ENCODE data around the gene PRAMEF1.
"Not testable (repeated sequence)": the region's sequence is repeated elsewhere in the genome, so short reads cannot be mapped to it uniquely, and the experiment has no call there.

PRAMEF1 gene, protein sequence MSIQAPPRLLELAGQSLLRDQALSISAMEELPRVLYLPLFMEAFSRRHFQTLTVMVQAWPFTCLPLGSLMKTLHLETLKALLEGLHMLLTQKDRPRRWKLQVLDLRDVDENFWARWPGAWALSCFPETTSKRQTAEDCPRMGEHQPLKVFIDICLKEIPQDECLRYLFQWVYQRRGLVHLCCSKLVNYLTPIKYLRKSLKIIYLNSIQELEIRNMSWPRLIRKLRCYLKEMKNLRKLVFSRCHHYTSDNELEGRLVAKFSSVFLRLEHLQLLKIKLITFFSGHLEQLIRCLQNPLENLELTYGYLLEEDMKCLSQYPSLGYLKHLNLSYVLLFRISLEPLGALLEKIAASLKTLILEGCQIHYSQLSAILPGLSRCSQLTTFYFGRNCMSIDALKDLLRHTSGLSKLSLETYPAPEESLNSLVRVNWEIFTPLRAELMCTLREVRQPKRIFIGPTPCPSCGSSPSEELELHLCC

DNA sequence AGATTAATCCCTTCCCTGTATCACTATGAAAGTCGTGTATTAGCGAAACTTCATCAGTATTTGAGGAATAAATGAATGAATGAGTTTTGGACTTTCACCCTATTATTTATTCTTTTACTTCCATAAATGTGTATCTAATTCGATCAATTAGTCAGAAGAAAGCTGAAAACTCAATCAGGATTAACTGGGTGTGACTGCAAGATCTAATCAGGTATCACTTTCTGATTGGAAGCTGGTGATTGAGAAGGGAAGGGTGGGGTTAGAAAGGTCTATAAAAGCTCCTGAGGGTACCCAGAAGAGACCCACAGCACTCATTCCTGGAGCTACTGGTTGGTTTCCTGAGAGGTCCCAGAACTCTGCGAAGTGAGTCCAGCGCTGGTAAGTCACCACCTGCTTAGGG, at the start of gene PRAMEF1:
Gene PRAMEF1 (plus strand): TSS at position 301 of the 400 bp plus-strand sequence. CDS start 1,831 bp downstream, outside the sequence.
- not testable (repeated sequence) for DNase-seq

DNA sequence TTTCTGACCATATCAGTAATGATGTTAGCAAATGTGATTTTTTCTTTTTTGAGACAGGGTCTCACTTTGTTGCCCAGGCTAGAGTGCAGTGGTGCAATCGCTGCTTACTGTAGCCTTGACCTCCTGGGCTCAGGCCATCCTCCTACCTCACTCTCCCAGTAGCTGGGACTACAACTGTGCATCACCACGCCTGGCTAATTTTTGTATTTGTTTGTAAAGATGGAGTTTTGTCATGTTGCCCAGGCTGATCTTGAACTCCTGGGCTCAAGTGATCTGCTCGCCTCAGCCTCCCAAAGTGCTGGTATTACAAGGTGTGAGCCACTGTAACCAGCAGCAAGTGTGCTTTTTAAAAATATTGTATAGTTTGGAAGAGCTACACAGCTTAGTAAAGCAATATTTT, 49.3 kb upstream of the PRAMEF1 start:
- no peak for DNase-seq

GRCh38 chr1:12745126-12745991, 45.8 kb upstream of the PRAMEF1 start:
- no peak for DNase-seq

DNA sequence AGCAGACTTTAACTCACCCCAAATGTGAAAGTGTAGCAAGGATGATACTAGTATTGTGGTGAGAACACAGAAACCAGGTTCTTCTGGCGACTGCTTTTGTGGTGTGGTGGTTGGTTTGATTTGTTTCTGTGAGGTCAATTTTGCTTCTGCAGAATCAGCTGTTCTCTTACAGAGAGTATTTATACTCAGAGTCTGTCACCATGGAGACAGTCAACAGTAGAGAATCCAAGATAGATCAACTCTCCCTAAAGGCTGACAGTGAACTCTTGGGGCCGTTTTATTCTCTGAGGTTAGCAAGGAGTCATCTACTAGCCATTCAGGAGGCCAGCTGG, 45.2 kb upstream of the PRAMEF1 start, which contains the start of gene CFAP107:
Gene CFAP107 (plus strand): TSS at position 209 of the 332 bp plus-strand sequence. CDS start 231 bp downstream, outside the sequence.
- DNase-seq, result peak; percentile 44

DNA sequence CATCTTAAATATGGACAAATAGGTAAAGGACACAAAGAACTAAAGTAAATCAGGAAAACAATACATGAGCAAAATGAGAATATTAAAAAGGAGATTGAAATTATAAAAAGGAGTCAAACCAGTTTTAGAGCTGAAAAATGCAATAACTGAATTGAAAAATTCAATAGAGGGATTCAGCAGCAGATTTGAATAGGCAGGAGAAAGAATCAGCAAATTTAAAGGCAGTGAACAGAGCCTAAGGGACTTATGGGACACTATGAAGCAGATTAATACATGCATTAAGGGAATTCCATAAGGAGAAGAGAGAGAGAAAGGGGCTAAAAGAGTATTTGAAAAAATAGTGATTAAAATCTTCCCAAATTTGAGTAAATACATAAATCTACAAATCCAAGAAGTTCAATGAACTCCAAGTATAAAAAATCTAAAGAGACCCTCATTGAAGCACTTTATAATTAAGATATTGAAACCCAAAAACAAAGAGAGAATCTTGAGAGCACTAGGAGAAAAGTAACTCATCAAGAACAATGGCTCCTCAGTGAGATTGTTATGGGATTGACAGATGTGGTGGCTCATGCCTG, 42.3 kb upstream of the PRAMEF1 start:
- no peak for DNase-seq

GRCh38 chr1:12754738-12755137, 36.5 kb upstream of the PRAMEF1 start:
- DNase-seq, result no peak

DNA sequence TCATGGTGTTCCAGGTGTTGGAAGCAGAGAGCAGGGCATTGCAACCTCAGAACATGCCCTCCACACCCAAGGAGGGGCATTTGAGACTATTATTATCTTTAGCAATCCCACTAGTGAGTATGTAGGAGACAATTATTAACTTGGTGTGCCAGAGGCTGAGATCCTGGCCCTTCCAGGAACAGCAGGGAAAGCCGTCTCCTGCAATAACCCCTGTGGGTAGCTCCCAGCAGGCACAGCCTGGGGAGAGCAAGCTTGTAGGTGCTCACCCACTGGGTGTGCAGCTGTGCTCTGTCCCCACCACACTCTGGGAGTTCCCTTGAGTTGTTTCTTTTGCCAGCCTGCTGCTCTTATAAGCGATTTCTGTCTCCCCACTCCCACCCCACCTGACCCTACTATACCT, 34.9 kb upstream of the PRAMEF1 start:
- no peak for DNase-seq

- DNase-seq, result no peak
These were observed 34.3 kb upstream of the PRAMEF1 start for GRCh38 chr1:12756768-12757413.

- DNase-seq, result no peak
These were observed 33.4 kb upstream of the PRAMEF1 start for GRCh38 chr1:12757836-12758235.

DNA sequence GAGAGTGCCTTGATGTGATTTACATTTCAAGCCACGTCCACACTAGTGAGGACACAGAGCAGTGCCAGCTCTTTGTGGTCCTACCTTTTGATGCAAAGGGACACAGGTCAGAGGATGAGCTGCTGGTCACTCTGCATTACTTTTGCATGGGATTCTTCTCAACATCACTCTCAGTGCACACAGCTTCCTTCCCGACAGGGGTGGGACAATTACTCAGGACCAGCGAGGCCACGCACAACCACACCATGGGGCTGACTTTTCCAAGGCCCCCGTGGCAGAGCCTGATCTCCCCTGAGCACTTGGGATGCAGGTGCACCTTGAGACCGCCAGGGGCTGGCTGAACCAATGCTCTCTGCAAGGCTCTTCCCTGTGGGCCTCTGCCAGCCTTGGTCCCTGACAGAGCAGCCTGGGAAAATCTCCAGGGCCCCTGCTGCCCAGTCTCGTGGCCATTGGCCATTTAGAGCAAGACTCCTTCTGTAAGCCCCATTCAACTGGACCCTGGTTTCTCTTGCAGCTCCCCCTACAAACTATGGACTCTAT, 30.9 kb upstream of the PRAMEF1 start:
- no peak for DNase-seq

- no peak for DNase-seq
These were observed 29.4 kb upstream of the PRAMEF1 start for GRCh38 chr1:12761781-12762180.

GRCh38 chr1:12762766-12763165, 28.4 kb upstream of the PRAMEF1 start:
- DNase-seq, result no peak

DNA sequence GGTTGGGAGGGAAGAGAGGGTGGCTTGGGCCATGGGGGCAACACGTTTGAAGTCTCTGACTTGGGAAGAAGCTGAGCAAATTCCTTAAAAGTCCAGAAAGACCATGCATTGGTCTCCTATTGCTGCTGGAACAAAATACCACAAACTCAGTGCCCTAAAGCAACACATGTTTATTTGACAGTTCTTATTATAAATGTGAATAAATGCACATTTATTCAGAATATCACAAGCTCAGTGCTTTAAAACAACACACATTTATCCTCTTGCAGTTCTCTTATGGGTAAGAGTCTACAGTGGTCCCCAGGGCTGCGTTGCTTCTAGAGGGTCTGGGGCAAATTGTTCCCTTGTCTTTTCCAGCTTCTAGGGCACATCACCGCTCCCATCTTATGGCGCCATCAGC, 27.7 kb upstream of the PRAMEF1 start:
- no peak for DNase-seq

DNA sequence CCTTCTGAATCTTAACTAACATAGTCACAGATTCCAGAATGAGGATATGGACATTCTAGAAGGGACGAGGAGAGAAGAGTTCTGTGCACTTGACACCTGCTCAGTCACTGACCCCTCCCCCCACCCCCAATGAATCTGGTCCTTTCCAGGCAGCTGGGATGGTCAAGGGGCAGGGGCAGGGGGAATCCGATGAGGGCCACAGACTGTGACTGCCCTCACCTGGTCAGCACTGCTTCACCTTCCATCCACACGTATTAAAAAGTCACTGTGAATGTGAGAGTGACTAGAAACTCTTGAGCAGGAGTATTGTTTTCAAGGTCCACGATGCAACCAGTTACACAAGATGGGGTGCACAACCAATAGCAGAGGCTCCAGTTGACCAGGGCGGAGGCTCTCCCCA, 27.2 kb upstream of the PRAMEF1 start:
- DNase-seq, result no peak

DNA sequence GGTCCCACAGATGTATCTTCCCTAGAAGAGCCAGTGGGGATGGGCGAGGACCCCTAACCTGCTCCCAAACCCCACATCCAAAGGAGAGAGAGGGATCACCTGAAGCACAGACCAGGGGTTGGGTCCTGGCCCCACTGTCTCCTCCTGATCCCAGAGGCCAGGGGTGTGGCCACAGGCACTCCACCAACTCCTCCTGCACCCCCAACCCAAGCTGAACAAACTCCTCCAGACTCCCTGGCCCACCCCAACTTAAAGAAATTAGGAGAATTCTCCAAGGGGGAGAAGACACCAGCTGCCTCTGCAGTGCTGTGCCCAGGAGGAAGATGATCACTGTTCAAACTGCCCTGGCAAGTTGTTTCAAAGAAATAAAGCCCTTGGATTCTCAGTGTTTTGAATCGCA, 22.2 kb upstream of the PRAMEF1 start:
- no peak for DNase-seq

DNA sequence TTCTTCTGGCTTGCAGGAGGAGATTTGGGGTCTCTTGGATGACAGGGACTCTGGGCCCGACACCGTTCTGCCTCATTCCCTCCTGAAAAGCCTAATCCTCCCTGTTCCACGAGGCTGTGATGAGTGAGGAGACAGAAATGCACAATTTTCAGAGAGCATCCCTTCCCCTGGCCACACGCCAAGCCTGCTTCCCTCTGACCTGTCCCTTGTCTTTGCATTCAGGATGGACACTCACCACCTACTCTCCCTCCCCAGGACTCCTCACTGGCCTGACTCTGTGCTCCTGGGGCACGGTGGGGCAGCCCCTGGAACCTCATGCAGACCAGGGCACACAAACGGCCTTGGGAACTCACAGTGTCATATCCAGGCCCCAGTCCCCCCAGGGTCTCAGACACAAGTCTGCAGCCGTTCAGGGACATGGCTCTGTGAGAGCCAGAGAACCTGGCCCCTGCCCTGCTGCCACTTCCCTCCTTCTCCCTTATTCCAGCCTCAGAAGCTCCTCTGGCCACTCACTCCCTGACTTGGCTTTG, 21.2 kb upstream of the PRAMEF1 start:
- no peak for DNase-seq

DNA sequence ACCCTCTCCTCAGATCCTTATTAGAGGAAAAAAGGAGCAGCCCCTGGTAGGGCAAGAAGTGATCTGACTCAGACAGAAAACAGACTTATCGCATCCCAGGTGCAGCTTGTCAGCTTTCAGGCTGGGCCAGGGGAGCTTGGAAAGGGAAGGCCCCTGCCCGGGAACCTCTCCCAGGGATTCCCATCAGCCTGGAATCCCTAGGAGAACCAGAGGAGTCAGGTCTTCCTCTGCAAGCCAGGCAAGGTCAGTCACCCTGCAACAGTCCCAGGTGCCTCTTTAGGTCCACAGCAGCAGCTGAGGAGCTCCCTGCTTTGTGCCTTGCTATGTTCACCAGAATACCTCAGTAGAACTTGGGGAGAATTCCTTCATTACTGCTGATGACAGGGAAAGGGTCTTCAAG, 20.6 kb upstream of the PRAMEF1 start:
- no peak for DNase-seq

- no peak for DNase-seq
These were observed 20.0 kb upstream of the PRAMEF1 start for GRCh38 chr1:12771186-12771585.

DNA sequence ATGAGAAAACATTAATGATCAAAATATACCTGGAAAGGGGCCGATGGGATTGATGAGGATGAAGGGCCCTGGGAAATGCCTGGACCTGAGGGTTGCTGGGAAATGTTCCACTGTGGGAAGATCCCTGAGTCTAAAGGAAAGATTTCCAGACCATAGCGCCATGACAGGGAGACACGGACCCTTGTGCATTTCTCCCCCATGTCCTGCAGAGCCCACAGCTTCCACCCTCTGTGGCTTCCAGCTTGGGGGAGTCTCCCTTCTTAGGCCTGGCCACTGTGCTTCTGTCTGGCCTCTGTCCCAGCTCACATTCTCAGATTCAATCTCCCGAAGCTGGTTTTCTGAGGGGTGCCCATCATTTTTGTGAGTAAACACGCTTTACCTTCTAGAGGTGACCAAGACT, 18.7 kb upstream of the PRAMEF1 start:
- DNase-seq, result no peak

DNA sequence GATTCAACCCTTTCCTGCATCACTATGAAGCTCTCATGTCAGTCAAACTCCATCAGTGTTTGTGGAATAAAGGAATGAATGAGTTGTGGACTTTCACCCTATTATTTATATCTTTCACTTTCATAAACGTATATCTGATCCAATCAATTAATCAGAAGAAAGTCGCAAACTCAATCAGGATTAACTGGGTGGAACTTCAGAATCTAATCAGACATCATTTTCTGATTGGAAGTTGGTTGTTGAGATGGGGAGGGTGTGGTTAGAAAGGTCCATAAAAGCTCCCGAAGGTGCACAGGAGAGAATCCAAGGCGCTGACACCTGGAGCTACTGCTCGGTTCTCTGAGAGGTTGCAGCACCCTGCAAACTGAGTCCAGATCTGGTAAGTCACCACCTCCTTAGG, 17.8 kb upstream of the PRAMEF1 start, which contains the start of gene PRAMEF12:
Gene PRAMEF12 (plus strand): TSS at position 301 of the 400 bp plus-strand sequence. CDS start 1,130 bp downstream, outside the sequence.
- no peak for DNase-seq

- DNase-seq, result no peak
These were observed 16.3 kb upstream of the PRAMEF1 start for GRCh38 chr1:12774801-12775345.

- no peak for DNase-seq
These were observed 15.8 kb upstream of the PRAMEF1 start for GRCh38 chr1:12775443-12775842.

Measured in activated CD4-positive, alpha-beta T cell treated with anti-CD3 and anti-CD28 coated beads, Interleukin-10, Interleukin-2, amounts not matched to agents 100 ng/mL and 50 ng/mL, durations not matched to agents 16 hours and 8 hours (primary cell).